Hypothalamus (tissue), 51 donors: ENCODE results near the gene KLHL17.
"Not testable (repeated sequence)": the region's sequence is repeated elsewhere in the genome, so short reads cannot be mapped to it uniquely, and the experiment has no call there.

Source experiments
- DNase-seq, 51 donors: peaks; one replicate each; lab custom pipeline; 2025; lab: John Stamatoyannopoulos, UW

The KLHL17 gene

GRCh38 chr1:995665-996633, 35.6 kb downstream of the KLHL17 start:
- DNase-seq, result no peak

- DNase-seq, result no peak
Observed at GRCh38 chr1:996851-997712, 36.7 kb downstream of the KLHL17 start.

GRCh38 chr1:997713-997992, 37.3 kb downstream of the KLHL17 start:
- DNase-seq, result no peak

GRCh38 chr1:997993-998744, 37.8 kb downstream of the KLHL17 start:
- DNase-seq, result no peak

- no peak for DNase-seq
Observed at GRCh38 chr1:998745-998994, 38.3 kb downstream of the KLHL17 start.

- DNase-seq, result peak in 3 of 51 donors; percentile 30 to 44 (median 35)
Observed at GRCh38 chr1:998995-999724, 38.8 kb downstream of the KLHL17 start.

GRCh38 chr1:999725-1000356, 39.5 kb downstream of the KLHL17 start, which contains the start of gene HES4:
HES4 (minus strand) TSS chr1:1000097; CDS start chr1:999973, 124 bp downstream.
- DNase-seq, result peak in 45 of 51 donors; percentile 26 to 87 (median 74)

- DNase-seq, result peak in 37 of 51 donors; percentile 25 to 88 (median 69)
Observed at GRCh38 chr1:1000357-1001056, 40.1 kb downstream of the KLHL17 start.

- DNase-seq, result no peak
Observed at GRCh38 chr1:1001057-1001783, 40.8 kb downstream of the KLHL17 start.

GRCh38 chr1:1003618-1004419, 43.4 kb downstream of the KLHL17 start:
- DNase-seq, result no peak

- DNase-seq, result no peak
Observed at GRCh38 chr1:1004420-1004779, 44.0 kb downstream of the KLHL17 start.

GRCh38 chr1:1004780-1005697, 44.7 kb downstream of the KLHL17 start:
- DNase-seq, result no peak

- no peak for DNase-seq
Observed at GRCh38 chr1:1005774-1006304, 45.5 kb downstream of the KLHL17 start.

GRCh38 chr1:1006305-1007159, 46.1 kb downstream of the KLHL17 start:
- no peak for DNase-seq

GRCh38 chr1:1010131-1010530, 49.7 kb downstream of the KLHL17 start:
- not testable (repeated sequence) for DNase-seq
